HepG2 (cell line): Measurements from ENCODE around the gene APOA1. TPM values are rescaled to one million over a fixed set of nuclear protein-coding genes. Genes with fewer than 3 reads are reported as not detected.

Experiments used
- BRCA1 ChIP-seq: sonication (generic); formaldehyde crosslinking; IDR thresholded peaks from 2 replicates; pipeline ENCODE4 v1.4.0; 2020; ENCODE audit warnings: missing genetic modification reagents
- CHD4 ChIP-seq: fragments of 200-600 bp; sonication (generic); IDR thresholded peaks from 2 replicates; pipeline ENCODE4 v1.7.0; 2017; ENCODE audit warnings: mild to moderate bottlenecking, low read length, borderline replicate concordance
- E2F1 ChIP-seq: sonication (generic); formaldehyde crosslinking; IDR thresholded peaks from 2 replicates; pipeline ENCODE4 v1.5.0; 2020; ENCODE audit warnings: missing genetic modification reagents
- ELF3 ChIP-seq: IDR thresholded peaks from 2 replicates; pipeline ENCODE4 v1.6.1; 2016; ENCODE audit warnings: missing genetic modification reagents, missing compliant biosample characterization
- HMG20A ChIP-seq: IDR thresholded peaks from 2 replicates; pipeline ENCODE4 v1.6.1; 2016; ENCODE audit warnings: borderline replicate concordance
- KMT2B ChIP-seq: IDR thresholded peaks from 2 replicates; pipeline ENCODE4 v1.6.1; 2016; ENCODE audit warnings: missing genetic modification reagents, missing compliant biosample characterization
- MIER2 ChIP-seq: IDR thresholded peaks from 2 replicates; pipeline ENCODE4 v1.6.1; 2016; ENCODE audit warnings: missing biosample characterization, missing genetic modification reagents
- NKX3-1 ChIP-seq: sonication (generic); formaldehyde crosslinking; IDR thresholded peaks from 2 replicates; pipeline ENCODE4 v1.5.0; 2020; ENCODE audit warnings: missing genetic modification reagents
- RARG ChIP-seq: sonication (generic); formaldehyde crosslinking; IDR thresholded peaks from 2 replicates; pipeline ENCODE4 v1.4.0; 2020; ENCODE audit warnings: low read depth, mild to moderate bottlenecking, missing genetic modification reagents
- SATB2 ChIP-seq: sonication (generic); formaldehyde crosslinking; IDR thresholded peaks from 2 replicates; pipeline ENCODE4 v1.5.0; 2020; ENCODE audit warnings: missing genetic modification reagents
- THAP7 ChIP-seq: sonication (generic); formaldehyde crosslinking; IDR thresholded peaks from 2 replicates; pipeline ENCODE4 v1.8.1; 2023; ENCODE audit warnings: mild to moderate bottlenecking, missing genetic modification reagents
- TOPORS ChIP-seq: sonication (generic); formaldehyde crosslinking; IDR thresholded peaks from 2 replicates; pipeline ENCODE4 v1.8.0; 2023; ENCODE audit warnings: mild to moderate bottlenecking, missing genetic modification reagents
- ZBTB44 ChIP-seq: sonication (generic); formaldehyde crosslinking; IDR thresholded peaks from 2 replicates; pipeline ENCODE4 v1.4.0; 2020; ENCODE audit warnings: missing genetic modification reagents
- ZFP62 ChIP-seq: sonication (generic); formaldehyde crosslinking; IDR thresholded peaks from 2 replicates; pipeline ENCODE4 v1.4.0; 2020; ENCODE audit warnings: missing genetic modification reagents
- ZFX ChIP-seq: sonication (generic); formaldehyde crosslinking; IDR thresholded peaks from 2 replicates; pipeline ENCODE4 v1.4.0; 2020; ENCODE audit warnings: mild to moderate bottlenecking, low read depth, missing genetic modification reagents, moderate library complexity
- ZFY ChIP-seq: sonication (generic); formaldehyde crosslinking; IDR thresholded peaks from 2 replicates; pipeline ENCODE4 v1.4.0; 2020; ENCODE audit warnings: missing genetic modification reagents
- ZNF24 ChIP-seq: fragments of 450-650 bp; IDR thresholded peaks from 2 replicates; pipeline ENCODE4 v1.6.1; 2017; ENCODE audit warnings: antibody characterized with exemption, mild to moderate bottlenecking
- ZNF350 ChIP-seq: sonication (generic); formaldehyde crosslinking; IDR thresholded peaks from 2 replicates; pipeline ENCODE4 v1.4.0; 2020; ENCODE audit warnings: mild to moderate bottlenecking, low read depth, missing genetic modification reagents, borderline replicate concordance
- ZNF569 ChIP-seq: sonication (generic); formaldehyde crosslinking; IDR thresholded peaks from 2 replicates; pipeline ENCODE4 v1.5.0; 2020; ENCODE audit warnings: mild to moderate bottlenecking, missing genetic modification reagents, moderate library complexity, borderline replicate concordance
- ZNF747 ChIP-seq: sonication (generic); formaldehyde crosslinking; IDR thresholded peaks from 2 replicates; pipeline ENCODE4 v1.8.1; 2023; ENCODE audit warnings: missing genetic modification reagents, mild to moderate bottlenecking, borderline replicate concordance
- polyA plus RNA-seq, 8 experiments: library from polyadenylated mRNA; depleted of rRNA in 3 of 8; stranded (reverse) in 7 of 8; unstranded in 1 of 8; fragments of >200 nt; fragmentation: Illumina TruSeq in 4 of 8; extraction: Trizol in 4 of 8; gene quantifications; 2 replicates each; pipeline versions ENCODE4 v1.2.1 to v1.2.3, GENCODE V29; 2011 to 2016; ENCODE audit warnings: low read depth in 4 of 8, missing spikeins in 1 of 8, mixed read lengths in 1 of 8; ENCODE audit not compliant: insufficient read depth in 1 of 8
- total RNA-seq, 5 experiments: library from RNA; depleted of rRNA; stranded (reverse); fragments of >200 nt; fragmentation: Illumina TruSeq; extraction: Trizol; gene quantifications; 2 replicates each; pipeline ENCODE4 v1.2.3, GENCODE V29; 2016; ENCODE audit warnings: low read depth in 1 of 5
- TF ChIP-seq, protein P1 (sequence below): sonication (generic); formaldehyde crosslinking; IDR thresholded peaks from 2 replicates; pipeline ENCODE4 v1.5.0; 2020; ENCODE audit warnings: mild to moderate bottlenecking, missing genetic modification reagents, borderline replicate concordance
- TF ChIP-seq, protein P2 (sequence below): fragments of 450-650 bp; IDR thresholded peaks from 2 replicates; pipeline ENCODE4 v1.6.1; 2016

APOA1 gene
- total and polyA plus RNA-seq, 2 of the 13 experiments (the other 11 are each of a cell fraction or from before 2014, with no cell fraction given) = 1,973 to 5,485 TPM

GRCh38 chr11:116808262-116809175 lies 28.9 kb downstream of the APOA1 start (continued):
- peak; percentile 57; the same call in 1 of the 2 replicates for TF ChIP-seq ZNF350
- TF ChIP-seq RARG (CRISPR knock-in tag) = no peak
- TF ChIP-seq BRCA1 (CRISPR knock-in tag) = 0 out of 2 replicates have a peak, but pooled peaks have one; percentile 36
- TF ChIP-seq HMG20A (CRISPR knock-in tag) = peak; percentile 98
- peak; percentile 81 for TF ChIP-seq ELF3 (CRISPR knock-in tag)
- 0 out of 2 replicates have a peak, but pooled peaks have one; percentile 51 for TF ChIP-seq THAP7
- 0 out of 2 replicates have a peak, but pooled peaks have one; percentile 51 for TF ChIP-seq TOPORS (CRISPR knock-in tag)
- TF ChIP-seq ZNF747 (CRISPR knock-in tag) = peak; percentile 58; the same call in 1 of the 2 replicates
- TF ChIP-seq, protein P1, sequence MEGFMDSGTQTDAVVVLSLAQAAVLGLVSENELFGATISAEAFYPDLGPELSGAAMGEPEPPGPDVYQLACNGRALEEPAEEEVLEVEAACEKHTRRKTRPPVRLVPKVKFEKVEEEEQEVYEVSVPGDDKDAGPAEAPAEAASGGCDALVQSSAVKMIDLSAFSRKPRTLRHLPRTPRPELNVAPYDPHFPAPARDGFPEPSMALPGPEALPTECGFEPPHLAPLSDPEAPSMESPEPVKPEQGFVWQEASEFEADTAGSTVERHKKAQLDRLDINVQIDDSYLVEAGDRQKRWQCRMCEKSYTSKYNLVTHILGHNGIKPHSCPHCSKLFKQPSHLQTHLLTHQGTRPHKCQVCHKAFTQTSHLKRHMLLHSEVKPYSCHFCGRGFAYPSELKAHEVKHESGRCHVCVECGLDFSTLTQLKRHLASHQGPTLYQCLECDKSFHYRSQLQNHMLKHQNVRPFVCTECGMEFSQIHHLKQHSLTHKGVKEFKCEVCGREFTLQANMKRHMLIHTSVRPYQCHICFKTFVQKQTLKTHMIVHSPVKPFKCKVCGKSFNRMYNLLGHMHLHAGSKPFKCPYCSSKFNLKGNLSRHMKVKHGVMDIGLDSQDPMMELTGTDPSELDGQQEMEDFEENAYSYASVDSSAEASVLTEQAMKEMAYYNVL = peak; percentile 78; the same call in 1 of the 2 replicates
- peak; percentile 34; the same call in 1 of the 2 replicates for TF ChIP-seq ZNF24
- TF ChIP-seq NKX3-1 (CRISPR knock-in tag) = 0 out of 2 replicates have a peak, but pooled peaks have one; percentile 83
- TF ChIP-seq SATB2 (CRISPR knock-in tag) = peak; percentile 64; the same call in 1 of the 2 replicates
- TF ChIP-seq E2F1 = peak; percentile 55; the same call in 1 of the 2 replicates
- 0 out of 2 replicates have a peak, but pooled peaks have one; percentile 28 for TF ChIP-seq ZFX (CRISPR knock-in tag)
- TF ChIP-seq ZNF569 (CRISPR knock-in tag) = no peak
- TF ChIP-seq ZFY (CRISPR knock-in tag) = 0 out of 2 replicates have a peak, but pooled peaks have one; percentile 25
- TF ChIP-seq KMT2B = peak; percentile 40; the same call in 1 of the 2 replicates
- TF ChIP-seq, protein P2, sequence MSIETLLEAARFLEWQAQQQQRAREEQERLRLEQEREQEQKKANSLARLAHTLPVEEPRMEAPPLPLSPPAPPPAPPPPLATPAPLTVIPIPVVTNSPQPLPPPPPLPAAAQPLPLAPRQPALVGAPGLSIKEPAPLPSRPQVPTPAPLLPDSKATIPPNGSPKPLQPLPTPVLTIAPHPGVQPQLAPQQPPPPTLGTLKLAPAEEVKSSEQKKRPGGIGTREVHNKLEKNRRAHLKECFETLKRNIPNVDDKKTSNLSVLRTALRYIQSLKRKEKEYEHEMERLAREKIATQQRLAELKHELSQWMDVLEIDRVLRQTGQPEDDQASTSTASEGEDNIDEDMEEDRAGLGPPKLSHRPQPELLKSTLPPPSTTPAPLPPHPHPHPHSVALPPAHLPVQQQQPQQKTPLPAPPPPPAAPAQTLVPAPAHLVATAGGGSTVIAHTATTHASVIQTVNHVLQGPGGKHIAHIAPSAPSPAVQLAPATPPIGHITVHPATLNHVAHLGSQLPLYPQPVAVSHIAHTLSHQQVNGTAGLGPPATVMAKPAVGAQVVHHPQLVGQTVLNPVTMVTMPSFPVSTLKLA = 0 out of 2 replicates have a peak, but pooled peaks have one; percentile 2
- no peak for TF ChIP-seq ZBTB44
- TF ChIP-seq MIER2 (CRISPR knock-in tag) = peak; percentile 61; the same call in 1 of the 2 replicates
- TF ChIP-seq ZFP62 (CRISPR knock-in tag) = no peak
- 0 out of 2 replicates have a peak, but pooled peaks have one; percentile 36 for TF ChIP-seq CHD4
